NT2/D1 (cell line): ENCODE results near the gene BSN.

Source experiments
- YY1 ChIP-seq: IDR thresholded peaks from 2 replicates; pipeline ENCODE4 v1.6.1; 2011; ENCODE audit not compliant: insufficient read length, insufficient read depth
- ZNF274 ChIP-seq: IDR thresholded peaks from 2 replicates; pipeline ENCODE4 v1.6.1; 2011; ENCODE audit warnings: mild to moderate bottlenecking, low read depth, low read length

DNA sequence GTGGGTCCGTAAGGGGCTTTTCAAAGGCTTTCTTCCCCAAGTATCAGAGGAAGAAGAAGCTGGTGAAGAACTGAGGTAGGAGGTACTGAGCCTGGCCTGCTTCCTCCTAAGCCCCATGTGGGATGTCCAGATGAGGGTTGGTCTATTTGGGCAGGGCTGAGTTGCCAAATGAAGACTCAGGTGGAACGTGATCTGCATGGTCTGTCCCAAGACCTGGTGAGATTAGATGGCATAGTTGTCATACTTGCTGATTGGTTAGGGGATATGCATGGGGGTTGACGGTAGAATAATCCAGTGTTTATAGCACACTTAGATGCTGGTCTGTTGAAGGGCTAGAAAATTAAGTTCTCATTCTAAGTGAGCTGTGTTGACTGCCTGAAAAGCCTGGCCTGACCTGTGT, 36.3 kb upstream of the BSN start:
- TF ChIP-seq YY1 (no peak), ZNF274 (no peak)
